ENCODE results near the gene SLC13A3. TPM values are rescaled to one million over a fixed set of nuclear protein-coding genes. Genes with fewer than 3 reads are reported as not detected.

Gene SLC13A3
- total RNA-seq, 1 donor from 2014 or later: not detected

- no peaks in the 10 kb centered on the region for H3K4me1 Mint-ChIP-seq (ENCODE audit: low read depth)
- H3K9me3 Mint-ChIP-seq: no peaks in the 10 kb centered on the region
- no peak for DNase-seq (ENCODE audit: low spot score)
- intact Hi-C loops (cut with micrococcal nuclease): no loop called here
- H3K27me3 Mint-ChIP-seq (ENCODE audit: low read depth): peaks cover 22% of the 10 kb centered on the region
- no peak overlapping the region for H3K27ac Mint-ChIP-seq
- no peaks in the 10 kb centered on the region for H3K36me3 Mint-ChIP-seq (ENCODE audit: low read depth)
- H3K4me3 Mint-ChIP-seq (ENCODE audit: low read depth): no peak overlapping the region
Measured at GRCh38 chr20:46581391-46581790, 69.9 kb downstream of the SLC13A3 start.

- Mint-ChIP-seq H3K4me3 (ENCODE audit: low read depth) (no peak overlapping the region), H3K27ac (no peak overlapping the region)
Measured at GRCh38 chr20:46580613-46581205, 70.5 kb downstream of the SLC13A3 start.

GRCh38 chr20:46578745-46579144 is 72.5 kb downstream of the SLC13A3 start:
- intact Hi-C loops (cut with micrococcal nuclease): no loop called here
- no peak overlapping the region for H3K4me3 Mint-ChIP-seq (ENCODE audit: low read depth)
- no peak overlapping the region for H3K27ac Mint-ChIP-seq
- H3K27me3 Mint-ChIP-seq (ENCODE audit: low read depth): peaks cover 19% of the 10 kb centered on the region
- peaks cover 9% of the 10 kb centered on the region for H3K4me1 Mint-ChIP-seq (ENCODE audit: low read depth)
- DNase-seq (ENCODE audit: low spot score): no peak
- no peaks in the 10 kb centered on the region for H3K36me3 Mint-ChIP-seq (ENCODE audit: low read depth)
- H3K9me3 Mint-ChIP-seq: no peaks in the 10 kb centered on the region

More at GRCh38 chr20:46580613-46581205, 70.5 kb downstream of the SLC13A3 start:
- intact Hi-C loops (cut with micrococcal nuclease): no loop called here
- Mint-ChIP-seq H3K4me1 (ENCODE audit: low read depth) (peaks cover 6% of the 10 kb centered on the region), H3K36me3 (ENCODE audit: low read depth) (no peaks in the 10 kb centered on the region), H3K27me3 (ENCODE audit: low read depth) (peaks cover 22% of the 10 kb centered on the region), H3K9me3 (no peaks in the 10 kb centered on the region)
- no peak for DNase-seq (ENCODE audit: low spot score)

- H3K9me3 Mint-ChIP-seq: no peaks in the 10 kb centered on the region
- H3K36me3 Mint-ChIP-seq (ENCODE audit: low read depth): no peaks in the 10 kb centered on the region
- H3K4me3 Mint-ChIP-seq (ENCODE audit: low read depth): no peak overlapping the region
- intact Hi-C loops (cut with micrococcal nuclease): no loop called here
- peaks cover 22% of the 10 kb centered on the region for H3K27me3 Mint-ChIP-seq (ENCODE audit: low read depth)
- peaks cover 9% of the 10 kb centered on the region for H3K4me1 Mint-ChIP-seq (ENCODE audit: low read depth)
- DNase-seq (ENCODE audit: low spot score): no peak
- H3K27ac Mint-ChIP-seq: no peak overlapping the region
Measured at GRCh38 chr20:46576774-46577395, 74.4 kb downstream of the SLC13A3 start.

GRCh38 chr20:46575937-46576461 is 75.3 kb downstream of the SLC13A3 start:
- Mint-ChIP-seq H3K9me3 (no peaks in the 10 kb centered on the region), H3K4me1 (ENCODE audit: low read depth) (peaks cover 9% of the 10 kb centered on the region), H3K27ac (no peak overlapping the region), H3K27me3 (ENCODE audit: low read depth) (peaks cover 22% of the 10 kb centered on the region), H3K4me3 (ENCODE audit: low read depth) (no peak overlapping the region), H3K36me3 (ENCODE audit: low read depth) (no peaks in the 10 kb centered on the region)
- intact Hi-C loops (cut with micrococcal nuclease): no loop called here
- DNase-seq (ENCODE audit: low spot score): no peak

- H3K9me3 Mint-ChIP-seq: no peaks in the 10 kb centered on the region
- peaks cover 9% of the 10 kb centered on the region for H3K4me1 Mint-ChIP-seq (ENCODE audit: low read depth)
- no peak overlapping the region for H3K27ac Mint-ChIP-seq
- no peaks in the 10 kb centered on the region for H3K36me3 Mint-ChIP-seq (ENCODE audit: low read depth)
- peaks cover 25% of the 10 kb centered on the region for H3K27me3 Mint-ChIP-seq (ENCODE audit: low read depth)
- DNase-seq (ENCODE audit: low spot score): no peak
- no peak overlapping the region for H3K4me3 Mint-ChIP-seq (ENCODE audit: low read depth)
- intact Hi-C loops (cut with micrococcal nuclease): no loop called here
Measured at GRCh38 chr20:46575394-46575793, 75.9 kb downstream of the SLC13A3 start.

GRCh38 chr20:46573788-46574584 is 77.3 kb downstream of the SLC13A3 start:
- Mint-ChIP-seq H3K27me3 (ENCODE audit: low read depth) (peaks cover 32% of the 10 kb centered on the region), H3K4me1 (ENCODE audit: low read depth) (peaks cover 9% of the 10 kb centered on the region), H3K4me3 (ENCODE audit: low read depth) (no peak overlapping the region), H3K36me3 (ENCODE audit: low read depth) (no peaks in the 10 kb centered on the region), H3K27ac (no peak overlapping the region), H3K9me3 (no peaks in the 10 kb centered on the region)
- intact Hi-C loops (cut with micrococcal nuclease): no loop called here
- DNase-seq (ENCODE audit: low spot score): no peak

- H3K9me3 Mint-ChIP-seq: no peaks in the 10 kb centered on the region
- intact Hi-C loops (cut with micrococcal nuclease): no loop called here
- peaks cover 9% of the 10 kb centered on the region for H3K4me1 Mint-ChIP-seq (ENCODE audit: low read depth)
- no peaks in the 10 kb centered on the region for H3K36me3 Mint-ChIP-seq (ENCODE audit: low read depth)
- no peak for DNase-seq (ENCODE audit: low spot score)
- H3K27me3 Mint-ChIP-seq (ENCODE audit: low read depth): peaks cover 29% of the 10 kb centered on the region
- no peak overlapping the region for H3K27ac Mint-ChIP-seq
- H3K4me3 Mint-ChIP-seq (ENCODE audit: low read depth): no peak overlapping the region
Measured at GRCh38 chr20:46573234-46573633, 78.0 kb downstream of the SLC13A3 start.

- no peak for DNase-seq (ENCODE audit: low spot score)
- Mint-ChIP-seq H3K4me1 (ENCODE audit: low read depth) (peaks cover 9% of the 10 kb centered on the region), H3K27me3 (ENCODE audit: low read depth) (peaks cover 29% of the 10 kb centered on the region), H3K9me3 (no peaks in the 10 kb centered on the region), H3K36me3 (ENCODE audit: low read depth) (no peaks in the 10 kb centered on the region), H3K27ac (no peak overlapping the region), H3K4me3 (ENCODE audit: low read depth) (no peak overlapping the region)
- intact Hi-C loops (cut with micrococcal nuclease): no loop called here
Measured at GRCh38 chr20:46572790-46573189, 78.5 kb downstream of the SLC13A3 start.

- intact Hi-C loops (cut with micrococcal nuclease): no loop called here
- Mint-ChIP-seq H3K9me3 (no peaks in the 10 kb centered on the region), H3K4me1 (ENCODE audit: low read depth) (peaks cover 13% of the 10 kb centered on the region), H3K36me3 (ENCODE audit: low read depth) (no peaks in the 10 kb centered on the region), H3K4me3 (ENCODE audit: low read depth) (no peak overlapping the region), H3K27ac (no peak overlapping the region), H3K27me3 (ENCODE audit: low read depth) (peaks cover 33% of the 10 kb centered on the region)
- no peak for DNase-seq (ENCODE audit: low spot score)
Measured at GRCh38 chr20:46572153-46572552, 79.1 kb downstream of the SLC13A3 start.

- DNase-seq (ENCODE audit: low spot score): no peak
- Mint-ChIP-seq H3K9me3 (no peaks in the 10 kb centered on the region), H3K4me3 (ENCODE audit: low read depth) (no peak overlapping the region), H3K4me1 (ENCODE audit: low read depth) (peaks cover 13% of the 10 kb centered on the region), H3K27me3 (ENCODE audit: low read depth) (peaks cover 33% of the 10 kb centered on the region), H3K36me3 (ENCODE audit: low read depth) (no peaks in the 10 kb centered on the region), H3K27ac (no peak overlapping the region)
- intact Hi-C loops (cut with micrococcal nuclease): no loop called here
Measured at GRCh38 chr20:46571418-46571817, 79.8 kb downstream of the SLC13A3 start.

- no peak for DNase-seq (ENCODE audit: low spot score)
- intact Hi-C loops (cut with micrococcal nuclease): no loop called here
- Mint-ChIP-seq H3K36me3 (ENCODE audit: low read depth) (no peaks in the 10 kb centered on the region), H3K4me3 (ENCODE audit: low read depth) (no peak overlapping the region), H3K4me1 (ENCODE audit: low read depth) (peaks cover 9% of the 10 kb centered on the region), H3K9me3 (no peaks in the 10 kb centered on the region), H3K27me3 (ENCODE audit: low read depth) (peaks cover 33% of the 10 kb centered on the region), H3K27ac (no peak overlapping the region)
Measured at GRCh38 chr20:46570956-46571355, 80.3 kb downstream of the SLC13A3 start.

- Mint-ChIP-seq H3K36me3 (ENCODE audit: low read depth) (no peaks in the 10 kb centered on the region), H3K4me1 (ENCODE audit: low read depth) (peaks cover 4% of the 10 kb centered on the region), H3K27ac (no peak overlapping the region), H3K27me3 (ENCODE audit: low read depth) (peaks cover 33% of the 10 kb centered on the region), H3K9me3 (no peaks in the 10 kb centered on the region), H3K4me3 (ENCODE audit: low read depth) (no peak overlapping the region)
- no peak for DNase-seq (ENCODE audit: low spot score)
- intact Hi-C loops (cut with micrococcal nuclease): no loop called here
Measured at GRCh38 chr20:46569961-46570360, 81.3 kb downstream of the SLC13A3 start.

All from activated T-helper 2 cell treated with anti-CD3 and anti-CD28 coated beads, Interferon-gamma antibody, Interleukin-2, Interleukin-4, amounts not matched to agents 10 μg/mL and 5 μg/mL and 100 μg/mL, durations not matched to agents 14 hours and 24 hours and 36 hours (primary cell).